Loucy (cell line): ENCODE measurements around the gene SENP7.

Experiments
- H2AFZ ChIP-seq: fragments of 200-600 bp; sonication (generic); 2 replicates; pipeline ENCODE4 v1.6.0; 2016; ENCODE audit warnings: antibody characterized with exemption, mild to moderate bottlenecking, low read length, moderate library complexity
- H3F3A ChIP-seq: fragments of 200-600 bp; 2 replicates; pipeline ENCODE4 v1.6.0; 2016; ENCODE audit warnings: antibody characterized with exemption, low read depth, mild to moderate bottlenecking
- H3K27me3 ChIP-seq: fragments of 200-600 bp; sonication (generic); 2 replicates; pipeline ENCODE4 v1.6.1; 2014; ENCODE audit warnings: low read length, mild to moderate bottlenecking; ENCODE audit not compliant: insufficient read depth, poor library complexity, severe bottlenecking
- H3K36me3 ChIP-seq: fragments of 200-600 bp; sonication (generic); 2 replicates; pipeline ENCODE4 v1.6.1; 2016; ENCODE audit warnings: low read length; ENCODE audit not compliant: insufficient read depth
- H3K4me1 ChIP-seq: fragments of 200-600 bp; sonication (generic); 2 replicates; pipeline ENCODE4 v1.5.1; 2014; ENCODE audit warnings: low read length, mild to moderate bottlenecking; ENCODE audit not compliant: insufficient read depth, poor library complexity, severe bottlenecking
- H3K4me2 ChIP-seq: fragments of 200-600 bp; sonication (generic); 2 replicates; pipeline ENCODE4 v1.6.0; 2014; ENCODE audit warnings: antibody characterized with exemption, low read length, low read depth, mild to moderate bottlenecking; ENCODE audit not compliant: poor library complexity, severe bottlenecking
- H3K4me3 ChIP-seq: fragments of 200-600 bp; sonication (generic); 2 replicates; pipeline ENCODE4 v1.5.1; 2014; ENCODE audit warnings: low read length, mild to moderate bottlenecking, mixed read lengths; ENCODE audit not compliant: poor library complexity, severe bottlenecking
- H3K79me2 ChIP-seq: fragments of 200-600 bp; sonication (generic); 2 replicates; pipeline ENCODE4 v1.6.1; 2014; ENCODE audit warnings: low read length; ENCODE audit not compliant: insufficient read depth
- H3K9ac ChIP-seq: fragments of 200-600 bp; sonication (generic); 2 replicates; pipeline ENCODE4 v1.6.0; 2014; ENCODE audit warnings: mild to moderate bottlenecking, low read depth, low read length, moderate library complexity; ENCODE audit not compliant: poor library complexity, severe bottlenecking
- H3K9me2 ChIP-seq: fragments of 200-600 bp; sonication (generic); replicated peaks from 2 replicates; pipeline ENCODE4 v1.6.1; 2016; ENCODE audit warnings: low read depth, low read length, mixed read lengths
- H3K9me3 ChIP-seq: fragments of 200-600 bp; sonication (generic); 2 replicates; pipeline ENCODE4 v1.6.1; 2014; ENCODE audit warnings: mild to moderate bottlenecking, antibody characterized with exemption, low read length, low read depth; ENCODE audit not compliant: insufficient read depth
- H4K20me1 ChIP-seq: fragments of 200-600 bp; sonication (generic); 2 replicates; pipeline ENCODE4 v1.6.0; 2014; ENCODE audit warnings: antibody characterized with exemption, low read length, mild to moderate bottlenecking; ENCODE audit not compliant: insufficient read depth, poor library complexity, severe bottlenecking
- EZH2phosphoT487 ChIP-seq: fragments of 200-600 bp; IDR thresholded peaks from 2 replicates; pipeline ENCODE4 v1.6.1; 2018; ENCODE audit warnings: antibody characterized with exemption, mild to moderate bottlenecking, moderate library complexity, borderline replicate concordance
- TF ChIP-seq, protein P1 (sequence below): fragments of 200-600 bp; sonication (generic); conservative IDR thresholded peaks from 2 replicates; pipeline ENCODE4 v1.5.1; 2014; ENCODE audit warnings: mild to moderate bottlenecking, antibody characterized with exemption, low read length

Gene SENP7

DNA sequence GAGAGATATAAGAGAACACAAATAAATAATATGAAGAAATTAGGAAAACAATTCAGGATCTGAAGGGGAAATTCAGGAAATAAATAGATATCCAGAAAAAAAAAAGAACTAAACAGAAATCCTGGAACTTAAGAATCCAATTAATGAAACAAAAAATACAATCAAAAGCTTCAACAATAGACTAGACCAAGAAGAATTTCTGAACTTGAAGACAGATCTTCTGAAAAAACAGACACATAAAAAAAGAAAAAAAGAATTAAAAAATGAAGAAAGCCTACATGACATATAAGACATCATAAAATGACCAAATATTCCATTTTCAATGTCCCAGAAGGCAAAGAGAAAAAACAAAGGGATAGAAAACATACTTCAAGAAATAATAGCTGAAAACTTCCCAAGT is 124.3 kb downstream of the SENP7 start:
- Histone ChIP-seq H4K20me1 (no peaks in the 10 kb centered on the region), H3K4me2 (no peak overlapping the region), H3K4me3 (no peak overlapping the region), H3F3A (no peaks in the 10 kb centered on the region), H3K79me2 (peaks cover 57% of the 10 kb centered on the region), H3K36me3 (peaks cover 13% of the 10 kb centered on the region; the same call in 1 of the 2 replicates), H3K27me3 (no peaks in the 10 kb centered on the region), H2AFZ (no peak overlapping the region), H3K9me2 (no peaks in the 10 kb centered on the region), H3K9ac (no peak overlapping the region), H3K4me1 (no peaks in the 10 kb centered on the region), H3K9me3 (peaks cover 5% of the 10 kb centered on the region; the same call in 1 of the 2 replicates)
- TF ChIP-seq, protein P1, sequence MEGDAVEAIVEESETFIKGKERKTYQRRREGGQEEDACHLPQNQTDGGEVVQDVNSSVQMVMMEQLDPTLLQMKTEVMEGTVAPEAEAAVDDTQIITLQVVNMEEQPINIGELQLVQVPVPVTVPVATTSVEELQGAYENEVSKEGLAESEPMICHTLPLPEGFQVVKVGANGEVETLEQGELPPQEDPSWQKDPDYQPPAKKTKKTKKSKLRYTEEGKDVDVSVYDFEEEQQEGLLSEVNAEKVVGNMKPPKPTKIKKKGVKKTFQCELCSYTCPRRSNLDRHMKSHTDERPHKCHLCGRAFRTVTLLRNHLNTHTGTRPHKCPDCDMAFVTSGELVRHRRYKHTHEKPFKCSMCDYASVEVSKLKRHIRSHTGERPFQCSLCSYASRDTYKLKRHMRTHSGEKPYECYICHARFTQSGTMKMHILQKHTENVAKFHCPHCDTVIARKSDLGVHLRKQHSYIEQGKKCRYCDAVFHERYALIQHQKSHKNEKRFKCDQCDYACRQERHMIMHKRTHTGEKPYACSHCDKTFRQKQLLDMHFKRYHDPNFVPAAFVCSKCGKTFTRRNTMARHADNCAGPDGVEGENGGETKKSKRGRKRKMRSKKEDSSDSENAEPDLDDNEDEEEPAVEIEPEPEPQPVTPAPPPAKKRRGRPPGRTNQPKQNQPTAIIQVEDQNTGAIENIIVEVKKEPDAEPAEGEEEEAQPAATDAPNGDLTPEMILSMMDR: no peak
- no peak for TF ChIP-seq EZH2phosphoT487

GRCh38 chr3:101387351-101387750 is 125.7 kb downstream of the SENP7 start:
- no peaks in the 10 kb centered on the region for H3K9me2 ChIP-seq

DNA sequence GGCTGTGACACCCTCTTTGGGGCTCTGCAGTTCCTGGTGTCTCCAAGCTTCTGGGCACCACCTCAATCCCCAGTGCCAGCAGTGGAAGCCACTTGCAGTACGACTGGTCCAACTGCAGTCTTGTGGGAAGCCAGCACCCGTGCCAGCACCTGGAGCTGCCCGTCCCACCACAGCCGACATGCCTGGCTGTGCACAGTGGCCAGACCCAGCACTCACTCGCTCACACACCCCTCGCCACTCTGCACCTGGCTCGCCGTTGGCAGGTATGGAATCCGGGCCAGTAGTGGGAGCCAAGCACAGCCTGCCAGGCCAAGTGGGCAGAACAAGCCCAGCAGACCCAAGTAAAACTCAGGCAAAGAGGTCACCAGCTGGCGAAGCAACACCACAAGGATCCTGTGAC is 128.6 kb downstream of the SENP7 start:
- H3K4me1 ChIP-seq: no peaks in the 10 kb centered on the region
- TF ChIP-seq, protein P1: no peak
- no peak for TF ChIP-seq EZH2phosphoT487
- peaks cover 4% of the 10 kb centered on the region; the same call in 1 of the 2 replicates for H3K9me3 ChIP-seq
- no peak overlapping the region for H3K9ac ChIP-seq
- H3K36me3 ChIP-seq: peaks cover 6% of the 10 kb centered on the region; the same call in 1 of the 2 replicates
- no peak overlapping the region for H2AFZ ChIP-seq
- H3K79me2 ChIP-seq: peaks cover 31% of the 10 kb centered on the region
- no peak overlapping the region for H3K4me3 ChIP-seq
- no peaks in the 10 kb centered on the region for H4K20me1 ChIP-seq
- H3K4me2 ChIP-seq: no peak overlapping the region
- no peaks in the 10 kb centered on the region for H3K27me3 ChIP-seq
- H3F3A ChIP-seq: no peaks in the 10 kb centered on the region
- H3K9me2 ChIP-seq: no peaks in the 10 kb centered on the region

More at GRCh38 chr3:101387351-101387750, 125.7 kb downstream of the SENP7 start:
- Histone ChIP-seq H3F3A (no peaks in the 10 kb centered on the region), H3K9me3 (peaks cover 5% of the 10 kb centered on the region; the same call in 1 of the 2 replicates), H3K9ac (no peak overlapping the region), H2AFZ (no peak overlapping the region), H3K79me2 (peaks cover 53% of the 10 kb centered on the region), H3K4me3 (no peak overlapping the region), H3K36me3 (peaks cover 6% of the 10 kb centered on the region; the same call in 1 of the 2 replicates), H3K27me3 (no peaks in the 10 kb centered on the region), H3K4me2 (no peak overlapping the region), H4K20me1 (no peaks in the 10 kb centered on the region), H3K4me1 (no peaks in the 10 kb centered on the region)
- TF ChIP-seq EZH2phosphoT487: no peak
- TF ChIP-seq, protein P1: no peak
